NT2/D1 (cell line): ENCODE results near the gene PDK2.

Experiments
- DNase-seq: peaks from one replicate; pipeline ENCODE4 v3.0.0-alpha.2; 2011; ENCODE audit warnings: low read depth, low spot score
- H3K27me3 ChIP-seq: 2 replicates; pipeline ENCODE4 v1.6.0; 2011; ENCODE audit warnings: mild to moderate bottlenecking; ENCODE audit not compliant: insufficient read length, insufficient read depth
- H3K36me3 ChIP-seq: 2 replicates; pipeline ENCODE4 v1.6.1; 2011; ENCODE audit warnings: mild to moderate bottlenecking, low read length, mixed read lengths; ENCODE audit not compliant: insufficient read depth, insufficient read length
- H3K4me1 ChIP-seq: 2 replicates; pipeline ENCODE4 v1.5.1; 2011; ENCODE audit not compliant: insufficient read depth, insufficient read length
- H3K4me3 ChIP-seq: 2 replicates; pipeline ENCODE4 v1.5.1; 2011; ENCODE audit warnings: low read depth; ENCODE audit not compliant: insufficient read length
- H3K9ac ChIP-seq: 2 replicates; pipeline ENCODE4 v1.6.0; 2011; ENCODE audit warnings: low read depth; ENCODE audit not compliant: insufficient read length
- H3K9me3 ChIP-seq: 2 replicates; pipeline ENCODE4 v1.5.1; 2011; ENCODE audit warnings: mild to moderate bottlenecking, low read length; ENCODE audit not compliant: insufficient read depth
- SUZ12 ChIP-seq: IDR thresholded peaks from 2 replicates; pipeline ENCODE4 v1.6.1; 2011; ENCODE audit not compliant: insufficient read length, insufficient read depth; ENCODE audit errors: extremely low read depth
- YY1 ChIP-seq: IDR thresholded peaks from 2 replicates; pipeline ENCODE4 v1.6.1; 2011; ENCODE audit not compliant: insufficient read length, insufficient read depth
- ZNF274 ChIP-seq: IDR thresholded peaks from 2 replicates; pipeline ENCODE4 v1.6.1; 2011; ENCODE audit warnings: mild to moderate bottlenecking, low read depth, low read length

PDK2 gene

DNA sequence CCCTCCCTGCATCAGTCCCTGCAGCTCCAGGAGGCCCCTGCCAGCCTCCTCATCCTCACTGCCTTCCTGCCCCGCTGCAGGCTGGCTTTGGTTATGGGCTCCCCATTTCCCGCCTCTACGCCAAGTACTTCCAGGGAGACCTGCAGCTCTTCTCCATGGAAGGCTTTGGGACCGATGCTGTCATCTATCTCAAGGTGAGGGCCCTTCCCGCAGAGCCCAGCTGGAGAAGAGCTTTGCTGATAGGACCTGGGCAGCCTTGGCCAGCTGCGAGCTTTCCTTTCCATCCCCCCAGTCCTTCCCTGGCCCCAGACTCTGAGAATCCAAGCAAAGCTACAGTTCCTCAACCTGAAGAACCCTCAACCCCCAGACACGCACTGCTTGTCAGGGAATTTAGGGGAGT, 14.1 kb downstream of the PDK2 start:
- Histone ChIP-seq H3K36me3 (peaks cover 42% of the 10 kb centered on the region), H3K9me3 (no peaks in the 10 kb centered on the region), H3K4me1 (peaks cover 28% of the 10 kb centered on the region), H3K27me3 (no peaks in the 10 kb centered on the region), H3K4me3 (no peak overlapping the region), H3K9ac (no peak overlapping the region)
- TF ChIP-seq YY1 (no peak), SUZ12 (no peak), ZNF274 (no peak)
- DNase-seq, result no peak

DNA sequence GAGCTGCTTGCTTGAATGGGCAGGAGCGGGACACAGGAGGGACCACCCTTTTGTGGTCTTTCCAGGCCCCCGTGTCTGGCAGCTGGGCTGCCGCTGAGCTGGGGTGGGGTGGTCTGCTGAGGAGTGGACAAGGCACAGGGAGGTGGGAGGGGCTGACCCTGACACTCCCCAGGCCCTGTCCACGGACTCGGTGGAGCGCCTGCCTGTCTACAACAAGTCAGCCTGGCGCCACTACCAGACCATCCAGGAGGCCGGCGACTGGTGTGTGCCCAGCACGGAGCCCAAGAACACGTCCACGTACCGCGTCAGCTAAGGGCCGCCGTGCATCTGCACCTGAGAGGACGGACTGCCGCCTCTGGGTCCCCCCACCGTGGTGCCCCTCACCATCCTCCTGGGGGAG, 14.6 kb downstream of the PDK2 start:
- no peak overlapping the region for H3K4me3 ChIP-seq
- TF ChIP-seq YY1 (no peak), ZNF274 (no peak), SUZ12 (no peak)
- H3K9me3 ChIP-seq, result no peaks in the 10 kb centered on the region
- H3K4me1 ChIP-seq, result peaks cover 31% of the 10 kb centered on the region
- no peak for DNase-seq
- no peaks in the 10 kb centered on the region for H3K27me3 ChIP-seq
- H3K36me3 ChIP-seq, result peaks cover 42% of the 10 kb centered on the region
- no peak overlapping the region for H3K9ac ChIP-seq

DNA sequence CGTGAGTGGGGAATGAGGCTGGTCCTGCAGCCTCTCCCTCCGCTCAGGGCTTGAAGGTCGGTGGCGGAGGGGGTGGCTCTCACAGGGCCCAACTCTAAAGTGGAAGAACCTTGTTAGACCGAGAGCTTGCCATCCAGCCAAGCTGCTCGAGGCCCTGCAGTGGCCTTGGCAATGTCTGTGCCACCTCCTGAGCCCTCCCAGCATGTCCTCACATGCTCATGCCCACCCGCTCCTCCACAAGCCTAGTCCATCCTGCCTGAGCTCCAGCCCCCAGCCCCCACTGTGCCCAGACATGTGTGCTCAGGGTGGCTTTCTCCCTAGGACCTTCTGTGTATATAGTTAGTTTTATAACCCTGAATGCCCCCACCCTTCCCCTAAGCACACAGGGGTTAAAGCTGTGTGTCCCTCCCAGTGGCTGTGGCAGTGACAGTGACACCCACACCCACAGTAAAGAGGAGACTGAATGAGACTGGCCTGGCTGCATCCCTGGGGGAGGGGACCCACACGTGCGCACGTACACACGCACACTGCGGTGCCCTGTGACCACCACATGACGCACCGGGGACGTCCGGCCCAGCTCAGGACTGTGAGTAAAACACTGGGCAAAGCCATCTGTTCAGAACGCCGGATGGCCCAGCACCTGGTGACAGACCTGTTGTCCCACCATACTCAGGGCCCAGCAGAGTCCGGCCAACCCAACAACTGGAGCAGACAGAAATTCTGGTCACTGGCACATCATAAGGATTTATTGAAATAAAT, 15.6 kb downstream of the PDK2 start:
- DNase-seq, result no peak
- peaks cover 35% of the 10 kb centered on the region for H3K4me1 ChIP-seq
- no peak overlapping the region for H3K4me3 ChIP-seq
- H3K36me3 ChIP-seq, result peaks cover 42% of the 10 kb centered on the region
- H3K9me3 ChIP-seq, result no peaks in the 10 kb centered on the region
- no peaks in the 10 kb centered on the region for H3K27me3 ChIP-seq
- no peak for TF ChIP-seq SUZ12
- no peak for TF ChIP-seq YY1
- TF ChIP-seq ZNF274, result no peak
- H3K9ac ChIP-seq, result no peak overlapping the region

DNA sequence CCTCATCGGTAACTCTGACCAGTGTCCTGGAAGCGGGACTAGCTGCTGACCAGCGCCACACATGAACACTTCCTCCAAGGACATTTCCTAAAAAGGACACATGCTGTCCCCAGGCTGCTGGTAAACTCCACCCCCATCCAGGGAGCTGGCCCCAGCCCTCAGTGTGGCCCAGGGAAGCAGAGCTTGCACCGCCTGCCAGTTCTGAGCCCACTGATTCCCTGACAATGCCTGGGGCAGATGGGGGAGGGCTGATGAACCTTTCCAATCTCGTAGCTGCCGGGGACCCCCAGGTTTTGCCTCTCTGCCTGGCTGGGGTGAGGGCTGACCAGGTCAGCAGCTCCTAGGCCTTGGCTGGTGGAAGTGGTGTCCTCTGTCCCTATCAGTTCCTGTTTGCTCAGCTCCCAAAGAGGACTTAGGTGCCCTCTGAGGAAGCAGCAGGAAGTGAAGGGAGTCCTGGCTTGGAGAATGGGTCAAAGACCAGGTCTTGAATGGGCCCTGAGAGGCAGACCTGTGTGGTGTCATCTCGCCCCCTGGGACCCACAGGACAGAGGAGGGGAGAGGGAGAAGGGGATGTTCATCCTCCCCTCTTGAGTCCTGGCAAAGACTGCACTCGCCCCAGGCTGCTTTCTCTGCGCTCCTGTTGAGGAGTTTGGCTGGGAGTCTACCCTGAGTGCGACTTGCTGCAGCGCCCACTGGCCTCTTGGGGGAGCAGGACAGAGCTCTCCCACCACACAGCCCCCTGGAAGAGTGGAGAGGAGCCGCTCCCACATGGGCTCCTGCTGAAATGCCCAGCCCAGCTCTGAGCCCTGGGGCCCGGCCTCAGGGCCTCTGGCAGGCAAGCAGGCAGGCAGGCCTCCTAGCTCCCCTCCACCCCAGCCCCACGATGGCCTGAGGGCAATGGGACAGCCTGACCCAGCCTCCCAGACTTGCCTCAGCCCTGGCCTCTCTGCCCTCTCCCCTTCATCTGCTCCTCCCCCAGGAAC, 16.8 kb downstream of the PDK2 start:
- DNase-seq, result no peak
- Histone ChIP-seq H3K9me3 (no peaks in the 10 kb centered on the region), H3K36me3 (peaks cover 36% of the 10 kb centered on the region), H3K27me3 (no peaks in the 10 kb centered on the region), H3K4me1 (peaks cover 35% of the 10 kb centered on the region), H3K9ac (peak overlapping the region; percentile 66), H3K4me3 (no peak overlapping the region)
- TF ChIP-seq YY1, result no peak
- no peak for TF ChIP-seq SUZ12
- TF ChIP-seq ZNF274, result no peak

DNA sequence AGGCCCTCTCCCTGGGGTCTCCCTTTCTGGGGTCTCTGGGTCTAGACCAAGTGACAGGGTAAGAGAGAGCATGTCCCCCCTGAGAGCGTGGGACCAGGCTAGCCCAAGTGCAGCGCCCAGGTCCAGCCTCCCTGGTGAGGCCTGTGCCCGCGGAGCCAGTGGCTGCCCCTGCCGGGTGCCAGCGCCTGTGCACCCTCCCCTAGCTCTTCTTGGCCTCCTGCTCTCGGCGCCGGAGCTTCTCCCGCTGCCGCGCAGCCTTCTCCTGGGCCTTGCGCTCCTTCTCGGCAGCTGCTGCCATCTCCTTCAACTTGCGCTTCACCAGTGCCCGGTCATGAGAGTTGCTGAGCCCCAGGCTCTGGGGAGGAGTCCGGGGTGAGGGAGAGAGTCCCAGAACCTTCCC, 17.5 kb downstream of the PDK2 start:
- peak overlapping the region; percentile 66 for H3K9ac ChIP-seq
- peaks cover 37% of the 10 kb centered on the region for H3K4me1 ChIP-seq
- H3K27me3 ChIP-seq, result peaks cover 3% of the 10 kb centered on the region
- TF ChIP-seq SUZ12 (no peak), ZNF274 (no peak), YY1 (no peak)
- peaks cover 35% of the 10 kb centered on the region for H3K36me3 ChIP-seq
- H3K9me3 ChIP-seq, result no peaks in the 10 kb centered on the region
- no peak for DNase-seq
- no peak overlapping the region for H3K4me3 ChIP-seq

DNA sequence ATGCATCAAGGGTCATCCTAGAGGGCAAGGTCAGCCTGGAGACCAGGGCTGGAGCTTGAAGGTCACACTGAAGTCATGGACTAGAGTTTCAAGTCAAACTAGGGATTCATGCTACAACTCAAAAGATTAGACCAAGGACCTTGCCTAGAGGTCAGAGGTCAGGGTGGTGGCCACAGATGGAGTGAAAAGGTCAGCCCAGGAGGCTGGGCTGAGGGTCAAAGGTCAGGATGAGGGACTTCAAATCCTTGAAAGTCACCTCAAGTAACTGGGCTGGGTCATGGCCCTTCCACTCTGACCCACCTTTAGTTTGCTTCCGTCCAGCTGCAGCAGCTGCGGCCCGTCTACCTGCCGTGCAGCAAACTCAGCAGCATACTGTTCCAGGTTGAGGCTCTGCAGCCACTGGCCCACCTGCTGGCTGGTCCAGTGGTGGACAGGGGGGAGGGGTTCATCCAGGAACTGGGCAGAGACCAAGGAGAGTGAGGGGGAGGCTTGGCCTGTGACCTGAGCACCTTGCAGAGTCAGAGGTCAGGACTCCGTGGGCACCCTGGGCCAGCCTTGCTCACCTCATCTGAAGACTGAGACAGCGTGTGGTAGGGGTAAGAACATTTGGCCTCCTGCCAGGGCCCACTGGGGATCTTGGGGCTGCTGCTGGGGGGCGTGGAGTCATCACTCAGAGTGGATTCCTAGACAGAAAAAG, 18.6 kb downstream of the PDK2 start:
- DNase-seq, result no peak
- peaks cover 31% of the 10 kb centered on the region for H3K4me1 ChIP-seq
- H3K9ac ChIP-seq, result no peak overlapping the region
- no peaks in the 10 kb centered on the region for H3K9me3 ChIP-seq
- H3K36me3 ChIP-seq, result peaks cover 31% of the 10 kb centered on the region
- H3K4me3 ChIP-seq, result no peak overlapping the region
- peaks cover 12% of the 10 kb centered on the region for H3K27me3 ChIP-seq
- TF ChIP-seq ZNF274 (no peak), YY1 (no peak), SUZ12 (no peak)

DNA sequence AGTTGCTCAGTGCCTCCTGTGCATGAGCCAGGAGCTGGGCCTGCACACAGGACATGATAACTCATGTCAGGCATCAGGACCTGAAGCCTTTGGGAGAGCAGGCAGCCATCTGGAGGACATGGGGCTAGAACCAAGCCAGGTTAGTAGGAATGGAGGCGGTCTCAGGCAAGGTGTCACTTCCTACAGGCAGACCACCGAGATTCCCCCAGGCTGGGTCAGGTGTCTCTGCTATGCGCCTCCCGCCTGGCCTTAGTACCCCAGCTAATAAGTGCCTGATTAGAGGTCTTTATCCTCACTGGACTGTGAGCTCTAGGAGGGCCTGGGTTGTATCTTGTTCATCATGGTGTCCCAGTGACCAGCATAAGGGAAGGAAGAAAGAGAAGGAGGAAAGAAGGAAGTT, 19.2 kb downstream of the PDK2 start:
- no peak for DNase-seq
- no peak for TF ChIP-seq ZNF274
- TF ChIP-seq SUZ12, result no peak
- TF ChIP-seq YY1, result no peak
- Histone ChIP-seq H3K9ac (no peak overlapping the region), H3K27me3 (peaks cover 19% of the 10 kb centered on the region), H3K9me3 (no peaks in the 10 kb centered on the region), H3K4me1 (peaks cover 31% of the 10 kb centered on the region), H3K4me3 (no peak overlapping the region), H3K36me3 (peaks cover 27% of the 10 kb centered on the region)
